Measurements from ENCODE around the gene MFRP. TPM values are rescaled to one million over a fixed set of nuclear protein-coding genes. Genes with fewer than 3 reads are reported as not detected.
A peak's percentile ranks its signal among the peaks of the same experiment; 100 is the strongest.

The MFRP gene
- total RNA-seq, 1 experiment from 2014 or later, result not detected

DNA sequence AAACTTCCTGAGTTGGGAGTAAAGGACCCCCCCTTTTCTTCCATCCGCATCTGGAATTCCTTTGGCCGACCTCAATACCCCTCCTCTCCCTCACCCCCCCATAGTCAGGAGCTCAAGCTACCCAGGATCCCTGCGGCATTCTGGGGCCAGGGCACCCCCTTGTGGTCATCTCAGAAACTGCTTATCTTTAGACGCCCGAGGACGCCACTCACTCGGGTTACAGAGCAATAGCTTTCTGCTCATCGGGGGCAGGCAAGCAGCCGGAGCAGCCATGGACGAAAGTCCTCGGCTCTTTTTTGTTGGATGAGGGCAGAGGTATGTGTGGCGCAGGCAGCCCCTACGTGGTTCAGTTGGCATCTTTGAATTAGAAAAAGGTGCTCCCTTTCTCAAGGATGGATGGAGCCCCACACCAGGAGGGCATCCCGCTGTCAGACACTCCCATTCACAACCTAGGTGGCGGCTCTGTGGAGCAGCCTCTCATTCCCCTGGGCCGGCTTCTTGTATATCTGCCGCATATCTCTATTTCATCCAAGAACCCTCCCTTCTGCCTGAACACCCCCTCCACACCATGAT lies 8.1 kb downstream of the MFRP start:
- peak; percentile 60 for DNase-seq (ENCODE audit: low read depth)

DNA sequence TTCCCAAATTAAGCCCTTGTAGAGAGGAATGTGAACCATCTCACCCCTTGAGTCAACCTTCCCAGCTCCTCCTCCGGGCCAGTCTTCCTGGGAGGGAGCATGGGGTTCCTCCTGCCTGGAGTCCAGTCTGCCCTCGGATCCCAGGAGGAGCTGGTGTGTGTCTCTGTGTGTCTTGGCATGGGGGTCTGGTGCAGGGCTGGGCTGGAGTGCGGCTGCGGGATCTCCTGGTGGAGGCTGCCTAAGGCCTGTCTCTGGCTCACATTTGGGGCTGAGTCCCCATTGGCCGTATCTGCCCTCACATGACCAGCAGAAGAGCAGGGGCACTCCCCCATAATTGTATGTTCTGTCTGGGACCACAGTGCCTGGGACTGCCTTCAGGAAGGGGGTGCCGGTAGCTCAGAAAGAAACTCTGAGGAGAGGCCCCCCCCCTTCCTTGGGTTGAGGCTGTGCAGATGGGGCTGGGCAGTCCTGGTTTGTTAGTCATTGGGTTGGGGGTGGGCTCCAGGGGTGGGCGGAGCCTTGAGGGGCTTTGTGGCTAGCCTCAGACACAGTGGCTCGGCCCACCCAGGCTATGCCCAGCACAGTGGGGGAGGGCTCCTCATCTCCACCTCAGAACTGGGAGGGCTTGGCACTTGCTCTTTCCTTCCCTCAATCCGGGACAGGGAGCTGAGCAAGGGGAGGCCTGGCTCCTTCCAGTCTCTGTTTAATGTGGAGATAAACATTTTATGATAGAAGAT lies 8.8 kb downstream of the MFRP start:
- peak; percentile 47 for DNase-seq (ENCODE audit: low read depth)

DNA sequence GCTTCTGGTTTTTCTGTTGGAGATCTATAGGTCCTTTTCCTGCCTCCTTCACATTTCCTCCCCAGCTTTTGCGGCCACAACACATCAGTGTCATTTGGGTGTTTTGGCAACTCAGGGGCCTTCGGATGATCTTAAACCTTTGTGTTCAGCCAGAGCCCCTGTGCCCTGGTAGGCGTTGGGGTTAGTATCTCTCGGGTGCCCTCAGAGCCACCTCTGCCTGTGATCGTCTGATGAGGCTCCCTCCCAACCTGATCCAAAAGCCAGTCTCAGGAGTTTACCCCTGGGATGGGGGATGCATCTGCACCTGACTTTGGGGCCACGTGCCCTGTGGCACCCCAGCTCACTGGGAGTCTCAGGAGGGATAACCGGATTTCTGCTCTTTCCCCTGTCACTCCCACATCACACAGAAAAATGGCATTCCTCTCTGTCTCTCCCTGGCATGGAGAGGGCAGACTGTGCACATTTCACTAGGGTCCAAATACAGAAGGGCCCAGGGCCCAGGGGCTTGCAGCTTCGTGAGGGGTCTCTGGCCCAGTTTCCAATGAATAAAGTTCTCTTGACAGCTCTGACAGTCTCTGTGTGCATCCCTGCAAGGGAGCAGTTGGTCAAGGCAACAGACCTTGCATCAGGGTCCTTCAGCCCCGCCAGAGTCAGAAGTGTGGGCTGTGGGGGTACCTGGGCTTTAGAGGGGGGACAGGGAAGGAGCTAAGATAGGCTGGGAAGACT lies 9.6 kb downstream of the MFRP start:
- no peak for DNase-seq (ENCODE audit: low read depth)

DNA sequence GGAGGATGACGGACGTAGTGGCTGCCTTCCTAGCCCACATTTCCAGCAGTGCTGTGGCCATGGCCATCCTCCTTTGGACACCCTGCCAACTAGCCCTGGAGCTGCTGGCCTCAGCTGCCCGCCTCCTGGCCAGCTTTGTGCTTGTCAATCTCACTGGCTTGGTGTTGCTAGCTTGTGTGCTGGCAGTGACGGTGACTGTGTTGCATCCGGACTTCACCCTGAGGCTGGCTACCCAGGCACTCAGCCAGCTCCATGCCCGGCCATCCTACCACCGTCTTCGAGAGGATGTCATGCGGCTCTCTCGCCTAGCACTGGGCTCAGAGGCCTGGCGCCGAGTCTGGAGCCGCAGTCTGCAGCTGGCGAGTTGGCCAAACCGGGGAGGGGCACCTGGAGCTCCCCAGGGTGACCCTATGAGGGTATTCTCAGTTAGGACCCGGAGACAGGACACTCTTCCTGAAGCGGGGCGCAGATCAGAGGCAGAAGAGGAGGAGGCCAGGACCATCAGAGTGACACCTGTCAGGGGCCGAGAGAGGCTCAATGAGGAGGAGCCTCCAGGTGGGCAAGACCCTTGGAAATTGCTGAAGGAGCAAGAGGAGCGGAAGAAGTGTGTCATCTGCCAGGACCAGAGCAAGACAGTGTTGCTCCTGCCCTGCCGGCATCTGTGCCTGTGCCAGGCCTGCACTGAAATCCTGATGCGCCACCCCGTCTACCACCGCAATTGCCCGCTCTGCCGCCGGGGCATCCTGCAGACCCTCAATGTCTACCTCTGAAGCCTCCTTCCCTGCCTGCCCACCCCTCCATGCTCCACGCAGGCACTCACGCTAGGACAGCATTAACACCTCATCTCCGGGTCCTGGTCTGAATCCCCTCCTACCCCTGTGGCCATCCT lies 10.6 kb downstream of the MFRP start:
- DNase-seq (ENCODE audit: low read depth), result peak; percentile 89

DNA sequence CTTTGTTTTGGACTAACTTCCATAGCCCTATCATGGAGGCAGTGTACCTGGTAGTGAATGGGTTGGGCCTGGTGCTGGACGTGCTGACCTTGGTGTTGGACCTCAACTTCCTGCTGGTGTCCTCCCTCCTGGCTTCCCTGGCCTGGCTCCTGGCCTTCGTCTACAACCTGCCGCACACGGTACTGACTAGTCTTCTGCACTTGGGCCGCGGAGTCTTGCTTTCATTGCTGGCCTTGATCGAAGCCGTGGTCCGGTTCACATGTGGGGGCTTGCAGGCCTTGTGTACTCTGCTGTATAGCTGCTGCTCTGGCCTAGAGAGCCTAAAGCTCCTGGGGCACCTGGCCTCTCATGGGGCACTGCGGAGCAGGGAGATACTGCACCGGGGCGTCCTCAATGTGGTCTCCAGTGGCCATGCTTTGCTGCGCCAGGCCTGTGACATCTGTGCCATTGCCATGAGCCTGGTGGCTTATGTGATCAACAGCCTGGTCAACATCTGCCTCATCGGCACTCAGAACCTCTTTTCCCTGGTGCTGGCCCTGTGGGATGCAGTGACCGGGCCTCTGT lies 11.3 kb downstream of the MFRP start:
- no peak for DNase-seq (ENCODE audit: low read depth)

DNA sequence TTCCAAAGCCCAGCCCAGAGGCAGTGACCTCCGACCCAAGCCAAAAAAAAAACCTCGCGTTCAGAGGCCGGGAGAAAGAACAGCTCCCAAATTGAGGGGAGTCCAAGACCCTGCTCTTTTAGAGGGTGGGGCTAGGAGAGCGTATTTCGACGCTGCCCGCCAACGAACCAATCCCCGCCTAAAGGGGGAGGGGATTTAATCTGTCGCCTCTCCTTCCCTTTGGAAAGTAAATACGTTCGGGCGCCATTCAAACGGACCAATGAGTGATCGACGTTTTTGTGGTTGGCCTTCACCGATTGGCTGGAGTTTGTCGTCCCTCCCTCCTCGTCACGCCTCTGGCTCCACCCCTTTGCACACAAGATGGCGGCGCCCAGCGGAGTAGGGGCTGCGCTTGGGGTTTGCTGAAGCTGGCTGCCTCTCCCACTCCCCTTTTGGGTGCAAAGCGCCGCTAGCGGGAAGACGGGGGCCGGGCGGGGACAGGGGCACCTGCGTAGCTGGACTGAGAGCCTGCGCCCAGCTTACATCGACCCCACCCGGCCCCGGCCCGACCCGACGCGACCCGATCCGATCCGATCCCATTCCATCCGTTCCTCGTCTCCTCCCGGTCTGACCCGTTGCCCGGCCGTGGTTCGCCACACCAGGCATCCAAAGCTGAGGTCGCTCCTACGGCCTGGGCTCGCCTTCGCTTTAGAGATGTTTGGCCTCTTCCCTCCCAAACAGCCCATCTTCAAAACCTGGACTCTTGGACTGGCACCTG lies 12.2 kb downstream of the MFRP start, which contains the start of gene RNF26:
TSS of gene RNF26 (plus strand) at position 354 of the 757 bp plus-strand sequence. CDS start 596 bp downstream, outside the sequence.
- peak; percentile 99 for DNase-seq (ENCODE audit: low read depth)

DNA sequence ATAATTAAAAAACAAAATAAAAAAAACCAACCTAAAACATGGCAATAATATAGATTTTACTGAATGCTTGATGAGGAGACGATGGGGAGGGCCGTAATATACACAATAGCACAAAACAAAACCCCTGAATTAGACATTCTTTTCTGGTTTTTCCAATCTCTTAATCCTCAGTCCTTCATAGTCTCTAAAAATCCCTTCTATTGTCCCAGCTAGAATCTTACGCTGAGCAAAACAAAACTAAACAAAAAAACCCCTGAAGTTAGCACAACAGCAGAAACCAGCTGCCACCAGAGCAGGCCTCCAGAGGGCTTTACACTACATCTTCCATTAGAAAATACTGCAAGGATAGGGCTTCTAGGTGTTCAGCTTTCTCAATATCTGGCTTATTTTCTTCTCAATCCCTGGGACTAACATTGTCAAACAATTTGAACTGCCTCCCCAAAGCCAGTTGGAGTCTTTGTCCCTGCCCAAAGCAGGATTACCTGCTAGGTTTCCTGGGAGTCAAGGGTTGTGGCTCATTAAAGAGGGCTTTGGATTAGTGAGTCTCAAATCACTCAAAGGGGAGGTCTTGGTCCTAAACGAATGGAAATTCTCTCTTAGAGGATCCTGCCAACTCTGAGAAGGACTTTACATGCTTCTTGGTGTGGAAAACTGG lies 14.3 kb downstream of the MFRP start:
- no peak for DNase-seq (ENCODE audit: low read depth)

DNA sequence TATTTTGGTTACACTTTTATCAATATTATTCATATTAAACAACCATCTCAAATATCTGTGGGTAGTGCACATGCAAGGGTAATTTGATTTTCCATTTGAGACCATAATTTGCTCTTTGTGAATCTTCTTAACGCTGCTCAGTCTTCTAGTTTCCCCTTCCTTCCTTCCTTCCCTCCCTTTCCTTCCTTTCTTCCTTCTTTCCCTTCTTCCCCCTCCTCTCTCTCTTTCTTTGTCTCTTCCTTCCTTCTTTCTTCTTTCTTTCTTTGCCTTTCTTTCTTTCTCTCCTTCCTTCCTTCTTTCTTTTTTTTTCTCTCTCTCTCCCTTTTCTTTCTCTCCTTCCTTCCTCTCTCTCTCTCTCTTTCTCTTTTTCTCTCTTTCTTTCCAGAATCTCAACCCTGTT lies 16.3 kb downstream of the MFRP start:
- DNase-seq (ENCODE audit: low read depth), result no peak

DNA sequence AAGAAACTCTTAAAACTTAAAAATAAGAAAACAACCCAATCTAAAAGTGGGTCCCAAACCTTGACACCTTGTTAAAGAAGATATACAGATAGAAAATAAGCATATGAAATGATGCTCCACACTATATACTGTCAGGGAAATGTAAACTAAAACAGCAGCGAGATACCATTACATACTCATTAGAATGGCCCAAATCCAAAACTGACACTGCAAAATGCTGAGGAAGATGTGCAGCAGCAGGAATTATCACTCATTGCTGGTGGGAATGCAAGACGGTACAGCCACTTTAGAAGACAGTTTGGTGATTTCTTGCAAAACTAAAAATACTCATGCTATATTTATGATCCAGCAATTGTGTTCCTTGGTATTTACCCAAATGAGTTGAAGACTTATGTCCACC lies 17.2 kb downstream of the MFRP start:
- DNase-seq (ENCODE audit: low read depth), result no peak

DNA sequence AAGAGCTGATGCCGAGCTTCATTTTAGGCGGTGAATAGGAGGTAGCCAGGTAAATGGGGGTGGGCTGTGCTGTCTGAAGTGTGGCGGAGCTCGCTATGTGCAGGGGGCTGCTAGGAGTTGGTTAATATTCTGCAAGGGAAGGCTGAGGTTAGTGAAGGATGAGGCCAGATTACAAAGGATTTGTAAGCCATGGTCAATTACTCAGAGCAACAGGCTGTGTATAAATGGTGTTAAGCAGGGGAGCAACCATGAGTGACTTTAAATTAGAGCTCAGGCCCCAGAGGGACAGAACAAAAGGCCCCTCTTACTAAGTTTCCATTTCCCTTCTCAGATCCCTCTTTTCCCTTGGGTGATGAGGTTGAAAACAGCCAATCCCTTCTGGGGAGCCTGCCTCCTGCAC lies 22.3 kb downstream of the MFRP start:
- DNase-seq (ENCODE audit: low read depth), result no peak

DNA sequence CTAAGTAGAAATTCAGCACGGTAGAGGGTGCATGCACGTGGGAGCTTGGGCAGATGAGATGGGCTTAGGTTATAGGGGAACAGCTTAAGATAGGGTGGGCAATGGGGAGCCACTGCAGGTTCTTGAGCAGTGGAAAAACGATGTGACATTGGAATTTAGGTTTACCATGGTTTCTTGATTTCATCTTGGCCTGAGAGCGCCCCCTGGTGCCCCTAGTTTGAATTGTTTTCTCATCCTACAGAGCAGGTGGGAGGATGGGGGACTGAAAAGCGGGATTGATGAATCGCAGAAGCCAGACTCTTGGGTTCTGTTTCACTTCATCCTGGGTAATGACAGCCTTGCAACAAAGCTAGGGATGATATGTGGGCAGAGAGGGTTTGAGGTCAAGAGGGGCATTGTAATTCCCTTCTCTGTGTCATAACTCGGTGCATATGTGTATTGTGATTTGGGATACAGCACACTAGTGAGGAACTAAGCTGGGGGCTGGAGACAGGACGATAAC lies 22.9 kb downstream of the MFRP start:
- peak; percentile 68 for DNase-seq (ENCODE audit: low read depth)

DNA sequence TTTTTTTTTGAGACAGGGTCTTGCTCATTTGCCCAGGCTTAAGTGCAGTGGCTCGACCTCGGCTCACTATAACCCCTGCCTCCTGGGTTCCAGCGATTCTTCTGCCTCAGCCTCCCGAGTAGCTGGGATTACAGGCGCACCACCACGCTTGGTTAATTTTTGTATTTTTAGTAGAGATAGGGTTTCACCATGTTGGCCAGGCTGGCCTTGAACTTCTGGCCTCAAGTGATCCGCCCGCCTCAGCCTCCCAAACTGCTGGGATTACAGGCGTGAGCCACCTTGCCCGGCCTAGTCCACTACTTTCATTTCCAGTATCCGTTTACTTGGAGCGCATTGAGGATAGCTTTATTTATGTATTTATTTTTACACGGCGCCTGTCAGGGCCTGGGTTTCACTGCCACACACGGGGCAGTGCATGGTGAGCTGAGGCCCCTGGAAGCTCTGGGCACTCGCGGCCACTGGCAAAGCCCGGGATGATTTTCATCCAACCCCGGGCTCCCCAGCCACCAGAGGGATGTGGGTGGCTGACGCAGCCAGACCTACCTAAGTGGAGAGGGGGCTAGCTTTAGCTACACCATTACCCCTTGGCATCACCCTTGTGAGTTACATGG lies 23.5 kb downstream of the MFRP start:
- DNase-seq (ENCODE audit: low read depth), result no peak

DNA sequence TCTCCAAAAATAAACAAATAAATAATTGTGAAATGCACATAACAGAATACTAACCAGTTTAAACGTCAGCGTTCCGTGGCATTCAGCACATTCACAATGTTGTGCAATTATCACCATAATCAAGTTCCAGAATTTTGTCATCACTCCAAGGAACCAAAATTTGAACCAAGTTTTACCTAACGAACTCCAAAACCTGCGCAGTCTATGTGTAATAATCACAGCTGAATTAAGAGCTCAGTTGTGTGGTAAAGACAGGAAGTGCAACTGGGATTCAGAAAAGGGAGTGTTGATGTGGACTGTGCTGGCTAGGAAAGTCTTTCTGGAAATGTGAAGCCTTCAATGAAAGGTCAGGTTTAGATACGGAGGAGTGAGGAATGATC lies 24.2 kb downstream of the MFRP start:
- peak; percentile 58 for DNase-seq (ENCODE audit: low read depth)

DNA sequence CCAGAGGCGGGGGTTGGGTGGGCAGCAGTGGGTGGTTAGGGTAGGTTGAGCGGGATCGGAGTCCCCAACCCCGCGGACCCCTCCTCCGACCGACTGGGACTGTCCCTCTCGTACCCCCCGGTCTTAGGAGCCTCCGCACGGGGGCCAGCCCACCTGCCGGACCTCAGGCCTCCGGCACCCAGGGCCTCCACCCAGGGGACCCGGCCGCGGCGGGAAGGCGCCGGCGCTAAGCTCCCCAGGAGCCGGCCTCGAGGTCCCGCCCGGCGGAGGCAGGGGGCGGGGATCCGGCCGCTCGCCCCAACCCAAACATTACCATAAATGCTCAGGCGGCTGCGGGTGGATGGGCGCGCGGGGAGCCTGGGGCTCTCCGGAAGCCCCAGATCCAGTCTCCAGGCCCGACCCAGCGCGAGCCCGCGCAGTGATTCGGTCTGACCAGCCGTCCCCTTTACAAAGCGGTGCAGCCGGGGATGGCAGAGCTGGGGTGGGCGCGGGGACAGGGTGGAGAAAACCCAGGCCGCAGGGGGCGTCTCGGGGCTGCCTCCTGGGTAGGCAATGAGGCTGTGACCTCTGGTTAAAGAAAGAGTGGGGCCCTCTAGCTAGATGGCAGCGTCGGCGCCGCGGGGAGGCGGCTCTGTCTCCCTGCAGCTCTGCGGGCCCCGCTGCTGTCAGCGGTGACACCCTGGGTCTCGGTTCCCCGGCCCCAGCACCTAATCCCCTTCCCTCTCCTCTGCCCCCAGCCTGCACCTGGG lies 25.6 kb downstream of the MFRP start:
- peak; percentile 88 for DNase-seq (ENCODE audit: low read depth)

DNA sequence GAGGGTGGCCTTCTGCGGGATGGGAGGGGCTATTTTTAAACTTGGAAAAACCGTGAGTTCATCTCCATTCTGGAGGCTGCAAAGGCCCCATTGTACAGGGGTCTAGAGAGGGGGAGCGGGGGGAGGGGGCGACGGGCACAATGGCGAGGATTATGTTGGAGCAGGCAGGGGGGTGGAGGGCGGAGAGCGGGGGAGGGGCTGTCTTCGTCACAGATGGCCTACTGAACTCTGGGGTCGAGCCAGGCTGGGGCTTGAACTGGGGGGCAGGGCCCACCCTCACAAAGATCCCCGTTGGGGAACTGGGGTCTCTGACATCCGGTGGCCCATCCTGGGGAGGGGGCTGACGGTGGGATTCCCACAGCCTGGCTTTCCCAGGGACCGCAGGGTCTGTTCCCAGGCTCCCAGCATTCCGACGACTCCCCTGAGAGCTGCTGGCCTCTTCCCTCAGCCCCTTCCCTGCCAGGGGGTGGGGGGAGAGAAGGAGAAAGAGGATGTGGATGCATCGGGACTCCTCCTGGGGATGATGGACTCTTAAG lies 26.2 kb downstream of the MFRP start:
- DNase-seq (ENCODE audit: low read depth), result peak; percentile 19

DNA sequence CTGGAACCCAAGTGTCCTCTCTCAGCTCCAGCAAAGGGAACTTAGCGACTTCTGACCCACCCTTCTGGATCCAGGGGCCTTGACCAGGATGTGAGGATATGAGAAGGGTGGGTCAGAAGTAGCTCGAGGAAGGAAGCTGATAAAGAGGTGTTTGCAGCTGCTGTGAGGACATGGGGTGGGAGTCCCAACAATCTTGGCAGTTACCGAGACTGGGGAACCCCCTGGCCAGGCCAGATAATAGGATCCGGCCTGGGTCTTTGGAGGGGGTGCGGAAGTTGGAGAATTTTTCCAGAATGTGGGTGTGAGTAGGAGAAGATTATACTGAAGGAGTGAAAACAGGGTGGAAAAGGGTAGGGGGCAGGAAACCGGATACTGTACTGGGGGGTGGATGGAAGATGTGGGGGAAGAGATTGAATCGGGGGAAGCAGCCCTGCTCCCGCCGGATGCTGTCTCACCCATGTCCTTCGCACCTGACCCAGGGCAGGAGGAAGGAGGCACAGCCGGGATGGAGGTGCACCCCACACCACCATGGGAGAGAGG lies 26.7 kb downstream of the MFRP start:
- no peak for DNase-seq (ENCODE audit: low read depth)

DNA sequence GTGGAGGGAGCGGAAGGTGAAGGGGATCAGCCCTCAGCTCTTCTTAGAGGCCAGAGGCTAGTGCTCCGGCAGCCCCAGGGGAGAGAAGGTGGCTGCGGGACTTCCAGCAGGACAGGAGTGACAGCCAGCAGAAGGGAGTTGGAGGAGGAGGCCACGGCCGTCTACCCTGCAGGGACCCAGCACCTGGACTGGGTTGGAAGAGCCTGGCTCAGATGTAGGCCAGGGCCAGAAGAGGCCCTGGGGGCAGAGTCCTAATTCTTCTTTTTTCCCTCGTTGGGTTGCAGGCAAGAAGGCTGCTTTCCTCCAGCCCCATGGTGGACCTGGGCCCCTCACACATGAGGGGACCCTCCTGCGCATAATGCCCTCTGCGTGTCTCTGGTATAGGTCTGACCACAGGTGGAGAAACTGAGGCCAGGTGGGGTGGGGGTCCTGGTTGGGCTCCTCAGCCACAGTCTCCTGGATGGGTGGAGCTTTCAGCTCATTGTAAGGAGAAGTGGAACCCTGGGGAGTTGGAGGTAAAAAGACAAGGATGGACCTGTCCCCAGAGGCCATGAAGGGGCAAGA lies 27.3 kb downstream of the MFRP start:
- DNase-seq (ENCODE audit: low read depth), result no peak
